GM21825 (cell line): ENCODE data around the gene RIMKLA.

Source experiments
- ATAC-seq: cut with Tn5 transposase; IDR thresholded peaks from one replicate; pipeline ENCODE4 v1.9.1; 2021; ENCODE audit warnings: mild to moderate bottlenecking, moderate library complexity; ENCODE audit not compliant: unreplicated experiment

The RIMKLA gene

GRCh38 chr1:42424201-42424600 lies 43.6 kb downstream of the RIMKLA start:
- ATAC-seq = no peak

DNA sequence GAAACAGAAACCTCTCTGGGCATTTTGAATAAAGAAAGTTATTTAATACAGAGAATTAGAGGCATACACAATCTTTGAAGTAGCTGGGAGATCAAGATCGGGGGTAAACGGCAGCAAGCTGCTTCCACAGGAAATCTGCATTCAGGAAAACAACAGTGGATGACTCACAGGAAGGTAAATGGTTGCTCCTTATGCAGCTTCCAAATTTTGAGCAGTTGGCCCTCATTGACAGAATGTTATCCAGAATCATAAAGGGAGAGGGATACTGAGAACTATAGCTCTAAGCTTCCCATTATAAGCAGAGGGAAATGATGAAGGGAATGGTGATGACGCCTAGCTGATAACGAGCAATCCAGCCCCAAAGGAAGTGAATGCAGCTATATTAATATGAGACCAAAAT lies 46.6 kb downstream of the RIMKLA start:
- no peak for ATAC-seq

- no peak for ATAC-seq
Measured at GRCh38 chr1:42429603-42430002, 49.0 kb downstream of the RIMKLA start.

DNA sequence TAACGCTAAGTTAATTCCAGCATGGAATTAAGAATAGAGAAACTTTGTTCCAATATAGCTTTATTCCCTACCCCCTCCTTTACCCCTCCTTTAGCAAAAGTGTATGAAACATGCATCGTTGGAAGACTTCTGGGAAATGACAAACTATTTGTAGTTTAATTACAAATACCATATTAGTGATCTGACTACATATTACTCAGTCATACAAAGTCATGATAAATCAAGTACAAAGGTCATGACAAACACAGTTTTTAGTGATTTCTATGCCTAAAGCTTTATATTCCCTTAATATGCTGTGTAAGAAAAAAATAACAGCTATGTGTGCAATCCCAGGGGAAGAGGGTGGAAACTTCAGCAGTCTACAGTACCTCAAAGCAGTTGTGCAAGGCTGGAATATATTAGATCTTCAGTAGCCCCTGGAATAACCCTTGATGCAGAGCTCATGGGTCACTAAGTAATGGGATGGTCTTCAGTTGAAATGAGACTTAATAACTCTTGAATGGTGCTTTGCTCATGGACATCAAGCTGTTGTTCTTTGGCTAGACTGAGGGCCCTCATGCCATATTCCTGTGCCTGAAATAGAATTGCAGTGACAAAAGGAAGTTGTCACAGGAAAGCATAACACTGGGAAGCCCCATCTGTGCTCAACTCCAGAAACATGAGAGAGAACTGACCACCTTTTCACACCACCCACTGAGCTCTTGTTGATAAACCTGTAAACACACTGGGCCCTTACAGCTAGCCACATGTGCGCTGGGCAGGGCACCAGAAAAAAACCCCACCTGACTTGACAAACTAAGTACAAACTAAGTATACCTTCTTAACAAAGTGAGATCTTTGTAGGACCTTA lies 49.9 kb downstream of the RIMKLA start:
- no peak for ATAC-seq

- ATAC-seq = no peak
Measured at GRCh38 chr1:42431514-42431913, 50.9 kb downstream of the RIMKLA start.

- no peak for ATAC-seq
Measured at GRCh38 chr1:42432714-42433113, 52.1 kb downstream of the RIMKLA start.

GRCh38 chr1:42433369-42433768 lies 52.8 kb downstream of the RIMKLA start:
- ATAC-seq = no peak

GRCh38 chr1:42434340-42434739 lies 53.7 kb downstream of the RIMKLA start:
- no peak for ATAC-seq

- no peak for ATAC-seq
Measured at GRCh38 chr1:42439940-42440339, 59.3 kb downstream of the RIMKLA start.

DNA sequence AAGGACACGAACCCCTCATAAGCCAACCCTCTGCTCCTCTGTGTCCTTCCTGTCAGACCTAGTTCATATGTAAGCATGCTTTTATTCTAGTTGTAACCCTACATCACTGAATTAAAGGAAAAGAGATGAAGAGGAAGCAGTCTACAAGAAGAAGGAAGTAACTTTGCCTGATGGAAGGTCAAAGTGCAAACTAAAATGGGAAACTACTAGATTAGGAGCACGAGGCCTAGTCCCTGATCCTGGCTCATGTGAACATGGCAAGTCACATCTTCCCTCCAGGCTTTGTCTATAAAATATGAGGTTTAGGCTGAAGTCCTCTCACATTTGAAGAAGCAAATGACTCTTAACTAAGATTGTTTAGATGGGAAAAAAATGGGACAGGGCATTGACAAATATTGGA lies 62.1 kb downstream of the RIMKLA start:
- no peak for ATAC-seq

- no peak for ATAC-seq
Measured at GRCh38 chr1:42449256-42449655, 68.7 kb downstream of the RIMKLA start.

GRCh38 chr1:42450061-42450460 lies 69.5 kb downstream of the RIMKLA start:
- ATAC-seq = no peak

DNA sequence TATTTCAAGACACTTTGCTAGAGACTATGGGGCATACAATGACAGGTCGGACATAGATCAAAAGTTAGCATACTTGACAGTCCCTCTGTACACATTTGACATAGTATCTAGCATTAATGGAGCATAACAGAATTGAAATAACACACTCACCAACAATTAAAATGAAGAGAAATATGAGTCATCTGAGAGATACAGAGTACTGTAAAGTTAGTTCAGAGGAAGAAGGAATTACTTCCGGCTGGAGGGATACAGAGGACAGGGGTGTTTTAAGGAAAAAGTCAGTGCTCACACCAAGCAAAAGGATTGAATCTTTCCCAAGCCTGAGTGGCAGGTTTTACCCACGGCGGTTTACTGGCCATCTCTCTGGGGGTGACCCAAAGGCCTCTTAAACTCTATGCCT lies 72.8 kb downstream of the RIMKLA start:
- no peak for ATAC-seq

- no peak for ATAC-seq
Measured at GRCh38 chr1:42454403-42454802, 73.8 kb downstream of the RIMKLA start.

DNA sequence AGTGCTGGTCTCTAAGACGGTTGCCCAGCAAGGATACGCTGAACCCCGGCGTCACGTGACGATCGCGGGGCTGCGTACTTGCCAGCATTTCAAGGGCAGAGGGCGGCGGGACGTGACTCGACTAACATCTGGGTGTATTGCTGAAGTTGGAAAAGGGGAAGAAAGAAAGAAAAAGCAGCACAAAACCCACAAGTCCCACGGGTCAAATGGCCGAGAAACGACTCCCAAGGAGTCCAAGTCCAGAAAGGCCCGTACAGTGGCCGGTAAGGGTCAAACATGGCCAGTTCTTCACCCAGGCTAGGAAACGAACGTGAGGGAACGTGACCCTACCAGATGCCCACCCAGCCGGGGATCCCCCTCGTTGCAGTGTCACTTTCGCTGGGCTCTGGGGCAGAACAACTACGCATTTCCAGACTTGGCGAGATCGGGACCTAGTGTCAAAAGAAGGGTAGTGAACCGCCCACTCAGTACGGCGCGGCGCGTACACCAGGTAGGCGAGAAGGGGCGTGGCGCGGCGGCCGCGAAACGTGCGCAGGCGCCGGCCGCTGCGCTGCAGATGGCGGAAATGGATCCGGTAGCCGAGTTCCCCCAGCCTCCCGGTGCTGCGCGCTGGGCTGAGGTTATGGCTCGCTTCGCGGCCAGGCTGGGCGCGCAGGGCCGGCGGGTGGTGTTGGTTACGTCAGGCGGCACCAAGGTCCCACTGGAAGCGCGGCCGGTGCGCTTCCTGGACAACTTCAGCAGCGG lies 75.6 kb downstream of the RIMKLA start, which contains the start of the genes PPCS and ZMYND12:
PPCS (plus strand) TSS at position 534 of the 744 bp plus-strand sequence; CDS start at position 557, 23 bp downstream.
ZMYND12 (minus strand) TSS at position 13 of the 744 bp plus-strand sequence. CDS start 25 bp downstream, outside the sequence.
- ATAC-seq = peak; percentile 71

DNA sequence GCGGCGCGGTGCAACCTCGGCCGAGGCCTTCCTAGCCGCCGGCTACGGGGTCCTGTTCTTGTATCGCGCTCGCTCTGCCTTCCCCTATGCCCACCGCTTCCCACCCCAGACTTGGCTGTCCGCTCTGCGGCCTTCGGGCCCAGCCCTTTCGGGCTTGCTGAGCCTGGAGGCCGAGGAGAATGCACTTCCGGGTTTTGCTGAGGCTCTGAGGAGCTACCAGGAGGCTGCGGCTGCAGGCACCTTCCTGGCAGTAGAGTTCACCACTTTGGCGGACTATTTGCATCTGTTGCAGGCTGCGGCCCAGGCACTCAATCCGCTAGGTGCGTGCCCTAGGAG lies 76.1 kb downstream of the RIMKLA start:
- peak; percentile 49 for ATAC-seq

DNA sequence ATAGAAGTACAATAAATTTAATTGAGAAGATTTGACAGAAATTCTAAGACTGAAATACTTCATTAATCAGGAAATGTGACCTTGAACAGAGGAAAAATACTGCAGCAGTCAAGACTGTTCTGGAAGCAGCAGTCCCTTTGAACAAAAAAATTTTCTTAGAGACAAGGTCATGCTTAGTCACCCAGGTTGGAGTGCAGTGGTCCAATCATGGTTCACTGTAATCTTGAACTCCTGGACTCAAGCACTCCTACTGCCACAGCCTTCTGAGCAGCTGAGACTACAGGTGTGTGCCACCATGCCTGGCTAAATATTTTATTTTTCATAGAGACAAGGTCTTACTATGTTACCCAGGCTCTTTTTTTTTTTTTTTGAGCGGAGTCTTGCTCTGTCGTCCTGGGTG lies 80.6 kb downstream of the RIMKLA start:
- ATAC-seq = no peak

- ATAC-seq = peak; percentile 96
Measured at GRCh38 chr1:42462828-42463763, 82.5 kb downstream of the RIMKLA start, which contains the start of gene CCDC30. CCDC30 (plus strand) TSS chr1:42463286; CDS start chr1:42480552, 17,266 bp downstream.

DNA sequence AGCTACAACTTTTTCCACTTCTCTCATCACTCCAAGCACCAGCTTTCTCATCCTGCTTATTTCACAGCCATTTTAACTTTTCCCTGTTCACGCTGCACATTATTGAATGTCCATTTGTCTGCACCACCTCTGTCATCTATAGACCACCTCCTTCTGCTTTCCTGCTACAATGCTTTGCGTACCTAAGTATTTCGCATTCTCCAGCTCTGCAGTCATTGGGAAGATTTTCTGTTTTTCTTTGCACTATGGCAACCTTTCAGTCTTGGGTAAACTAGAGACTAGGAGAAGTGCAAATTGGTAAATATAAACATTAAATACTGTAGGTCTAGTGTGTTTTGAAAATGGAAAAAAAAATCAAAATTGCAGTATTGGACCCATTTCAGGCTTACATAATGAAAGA lies 83.3 kb downstream of the RIMKLA start:
- ATAC-seq = no peak

DNA sequence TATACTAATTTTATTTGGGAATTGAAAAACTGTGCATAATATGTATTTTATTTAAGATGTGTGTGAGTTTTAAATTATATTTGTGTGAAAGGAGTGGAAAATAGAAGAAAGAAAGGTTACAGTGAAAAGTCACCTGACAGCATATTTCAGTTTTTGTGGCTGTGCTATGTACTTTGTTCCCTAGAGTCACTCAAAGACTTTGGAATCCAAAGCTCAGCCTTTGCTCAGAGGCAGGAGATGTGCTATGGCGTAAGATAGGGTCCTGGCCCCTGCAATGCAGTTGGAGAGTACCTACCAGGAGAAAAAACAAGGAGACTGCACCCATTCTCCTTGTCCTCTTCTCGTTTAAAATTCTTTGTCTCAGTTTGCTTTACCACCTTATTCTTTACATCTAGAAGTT lies 85.4 kb downstream of the RIMKLA start:
- no peak for ATAC-seq

DNA sequence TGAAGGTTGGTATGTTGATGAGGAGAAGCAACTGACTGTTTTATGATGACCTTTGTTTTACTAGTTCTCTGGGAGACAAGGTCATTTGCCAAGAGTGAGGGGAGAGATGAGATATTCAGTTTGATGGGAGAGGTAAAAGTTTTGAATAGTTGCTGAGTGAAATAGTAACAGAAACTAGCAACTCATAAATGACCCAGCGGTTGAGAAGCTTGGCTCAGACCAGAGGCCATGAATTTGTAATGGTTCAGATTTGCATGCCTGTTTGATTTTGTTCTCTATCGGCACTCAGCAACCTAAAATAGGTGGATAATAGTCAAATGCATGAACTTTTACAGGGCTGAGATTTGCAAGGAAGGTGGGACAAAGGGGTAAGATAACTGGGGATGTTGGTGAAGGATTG lies 89.1 kb downstream of the RIMKLA start:
- ATAC-seq = no peak
